ENCODE data around the gene FOXD4L1.
"Not testable (repeated sequence)": the region's sequence is repeated elsewhere in the genome, so short reads cannot be mapped to it uniquely, and the experiment has no call there.

- not testable (repeated sequence) for TF ChIP-seq CTCF (IDR thresholded peaks at IDR 0.05; ENCODE audit: insufficient read depth, low read length); SPI1 (IDR thresholded peaks at IDR 0.05; ENCODE audit: borderline replicate concordance, low read depth)
Observed at GRCh38 chr2:113541976-113542485, 43.6 kb downstream of the FOXD4L1 start.

Measured in HL-60 (cell line).